ENCODE data around the gene TLE3.

TLE3 gene

DNA sequence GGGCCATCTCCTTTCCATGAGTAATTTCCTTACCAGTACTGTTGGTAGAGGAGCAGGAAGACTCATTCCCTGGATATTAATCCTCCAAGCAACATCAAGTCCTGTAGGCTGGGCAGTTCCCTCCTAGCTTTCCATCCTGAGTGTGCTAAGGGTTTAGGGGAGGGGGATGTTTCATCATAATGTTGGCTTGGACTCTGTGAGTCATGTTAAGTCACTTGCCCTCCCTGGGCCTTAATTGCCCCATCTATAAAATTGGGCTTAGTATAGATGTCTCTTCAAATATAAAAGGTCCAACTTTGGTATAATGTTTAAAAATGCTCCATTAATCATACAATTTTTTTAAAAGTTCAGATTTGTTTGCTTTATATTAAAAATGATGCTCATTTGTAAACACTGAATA lies 52.7 kb downstream of the TLE3 start:
- H3K4me3 ChIP-seq (replicated peaks in 1 of 2; ENCODE audit: low read depth in 2 of 2, low read length in 2 of 2), result no peak overlapping the region
- DNase-seq (ENCODE audit: low read depth in 2 of 2), result peak; percentile 45 to 52
- TF ChIP-seq, protein P1, sequence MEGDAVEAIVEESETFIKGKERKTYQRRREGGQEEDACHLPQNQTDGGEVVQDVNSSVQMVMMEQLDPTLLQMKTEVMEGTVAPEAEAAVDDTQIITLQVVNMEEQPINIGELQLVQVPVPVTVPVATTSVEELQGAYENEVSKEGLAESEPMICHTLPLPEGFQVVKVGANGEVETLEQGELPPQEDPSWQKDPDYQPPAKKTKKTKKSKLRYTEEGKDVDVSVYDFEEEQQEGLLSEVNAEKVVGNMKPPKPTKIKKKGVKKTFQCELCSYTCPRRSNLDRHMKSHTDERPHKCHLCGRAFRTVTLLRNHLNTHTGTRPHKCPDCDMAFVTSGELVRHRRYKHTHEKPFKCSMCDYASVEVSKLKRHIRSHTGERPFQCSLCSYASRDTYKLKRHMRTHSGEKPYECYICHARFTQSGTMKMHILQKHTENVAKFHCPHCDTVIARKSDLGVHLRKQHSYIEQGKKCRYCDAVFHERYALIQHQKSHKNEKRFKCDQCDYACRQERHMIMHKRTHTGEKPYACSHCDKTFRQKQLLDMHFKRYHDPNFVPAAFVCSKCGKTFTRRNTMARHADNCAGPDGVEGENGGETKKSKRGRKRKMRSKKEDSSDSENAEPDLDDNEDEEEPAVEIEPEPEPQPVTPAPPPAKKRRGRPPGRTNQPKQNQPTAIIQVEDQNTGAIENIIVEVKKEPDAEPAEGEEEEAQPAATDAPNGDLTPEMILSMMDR (IDR thresholded peaks at IDR 0.05; ENCODE audit: low read depth, low read length), result no peak

DNA sequence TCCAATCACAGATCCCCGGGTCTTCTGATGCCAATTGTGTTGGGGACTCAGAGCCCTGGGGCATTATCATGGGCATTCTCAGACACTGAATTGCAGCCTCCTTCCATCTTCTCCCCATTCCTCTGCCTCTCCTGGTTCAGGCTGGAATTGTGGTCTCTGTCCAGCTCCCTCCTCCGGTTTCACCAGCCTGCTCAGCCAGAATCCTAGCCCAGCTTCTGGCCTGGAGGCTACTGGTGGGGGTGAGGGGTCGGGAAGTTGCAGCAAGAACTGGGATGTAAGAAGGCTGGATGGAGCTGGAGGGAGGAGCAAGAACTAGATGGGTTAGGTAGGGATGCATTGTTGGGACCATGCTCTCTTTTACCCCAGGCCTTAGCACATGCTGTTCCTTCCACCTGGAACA lies 53.5 kb downstream of the TLE3 start:
- DNase-seq (ENCODE audit: low read depth in 2 of 2), result no peak
- TF ChIP-seq, protein P1 (IDR thresholded peaks at IDR 0.05; ENCODE audit: low read depth, low read length), result no peak
- no peak overlapping the region for H3K4me3 ChIP-seq (replicated peaks in 1 of 2; ENCODE audit: low read depth in 2 of 2, low read length in 2 of 2)

GRCh38 chr15:70043590-70043989 lies 54.1 kb downstream of the TLE3 start:
- no peak overlapping the region for H3K4me3 ChIP-seq (replicated peaks in 1 of 2; ENCODE audit: low read depth in 2 of 2, low read length in 2 of 2)
- TF ChIP-seq, protein P1 (IDR thresholded peaks at IDR 0.05; ENCODE audit: low read depth, low read length), result no peak
- no peak for DNase-seq (ENCODE audit: low read depth in 2 of 2)

- TF ChIP-seq, protein P1 (IDR thresholded peaks at IDR 0.05; ENCODE audit: low read depth, low read length), result no peak
- no peak overlapping the region for H3K4me3 ChIP-seq (replicated peaks in 1 of 2; ENCODE audit: low read depth in 2 of 2, low read length in 2 of 2)
- DNase-seq (ENCODE audit: low read depth in 2 of 2), result no peak
Observed at GRCh38 chr15:70042553-70043214, 55.0 kb downstream of the TLE3 start.

DNA sequence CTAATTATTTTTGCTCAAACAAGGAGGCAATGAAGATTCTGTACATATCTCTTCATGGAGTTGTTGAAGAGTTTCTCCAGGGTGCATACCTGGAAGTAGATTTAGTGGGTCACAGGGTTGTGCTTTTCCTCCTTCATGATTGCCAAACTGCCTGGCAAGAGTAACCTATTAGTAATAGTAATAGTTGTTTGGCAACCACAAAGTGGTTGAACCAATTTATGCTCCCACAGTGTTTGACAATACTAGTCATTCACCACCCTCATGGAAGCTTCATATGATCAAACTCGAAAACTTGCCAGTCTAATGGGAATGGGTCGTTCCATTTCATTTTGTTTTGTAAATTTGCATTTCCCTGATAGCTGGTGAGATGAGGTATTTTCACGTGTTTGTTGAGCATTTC lies 57.8 kb downstream of the TLE3 start:
- TF ChIP-seq, protein P1 (IDR thresholded peaks at IDR 0.05; ENCODE audit: low read depth, low read length), result no peak
- DNase-seq (ENCODE audit: low read depth in 2 of 2), result no peak
- H3K4me3 ChIP-seq (replicated peaks in 1 of 2; ENCODE audit: low read depth in 2 of 2, low read length in 2 of 2), result no peak overlapping the region

DNA sequence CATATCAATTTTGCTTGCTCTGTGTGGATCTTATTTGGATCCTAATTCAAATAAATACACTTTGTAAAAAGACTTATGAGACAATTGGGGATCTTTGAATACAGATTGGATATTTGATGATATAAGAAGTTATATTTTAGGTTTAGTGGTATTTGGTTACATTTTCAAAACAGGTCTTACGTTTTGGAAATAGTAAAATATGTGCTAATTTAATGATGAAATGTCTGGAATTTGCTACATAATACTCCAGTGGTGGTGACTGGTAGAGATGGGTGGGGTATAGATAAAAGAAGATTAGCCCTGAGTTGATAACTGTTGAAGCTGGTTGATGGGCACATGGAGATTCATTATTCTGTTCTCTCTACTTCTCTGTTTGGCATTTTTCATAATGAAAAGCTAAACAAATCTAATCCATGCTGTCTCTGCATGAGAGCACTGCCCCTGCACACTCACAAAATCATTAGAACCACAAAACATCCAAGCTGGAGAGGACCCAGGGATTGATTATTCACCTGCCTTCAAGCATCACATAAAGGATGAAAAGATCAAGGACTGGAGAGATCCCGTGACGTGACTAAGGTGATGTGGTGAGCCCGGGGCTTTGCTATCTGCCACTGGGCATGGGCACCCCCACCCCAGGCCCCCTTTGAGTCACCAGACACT lies 58.9 kb downstream of the TLE3 start:
- no peak overlapping the region for H3K4me3 ChIP-seq (replicated peaks in 1 of 2; ENCODE audit: low read depth in 2 of 2, low read length in 2 of 2)
- no peak for DNase-seq (ENCODE audit: low read depth in 2 of 2)
- TF ChIP-seq, protein P1 (IDR thresholded peaks at IDR 0.05; ENCODE audit: low read depth, low read length), result no peak

Data from cardiac fibroblast (primary cell).